Thoracic aorta (tissue), 2 donors: ENCODE results near the gene TIGD3. TPM values are rescaled to one million over a fixed set of nuclear protein-coding genes. Genes with fewer than 3 reads are reported as not detected.

Experiments used
- ATAC-seq: fragments of 150-250 bp; one replicate; pipeline ENCODE4 v1.8.0; 2017; ENCODE audit warnings: low read depth; ENCODE audit not compliant: insufficient number of reproducible peaks, low FRiP score
- DNase-seq: peaks from one replicate; pipeline ENCODE4 v3.0.0-alpha.2; 2020; ENCODE audit warnings: low spot score
- H3K27ac ChIP-seq, 2 donors: fragments of 200-600 bp; sonication (generic); 1 replicate in 1 of 2; 2 replicates in 1 of 2; pipeline ENCODE4 v1.5.1; 2016; ENCODE audit warnings: mild to moderate bottlenecking in 2 of 2, moderate library complexity in 2 of 2
- H3K27me3 ChIP-seq: fragments of 200-600 bp; sonication (generic); replicated peaks from 2 replicates; pipeline ENCODE4 v1.6.0; 2016; ENCODE audit warnings: mild to moderate bottlenecking; ENCODE audit not compliant: insufficient read depth
- H3K36me3 ChIP-seq: fragments of 200-600 bp; sonication (generic); one replicate; pipeline ENCODE4 v1.5.1; 2016
- H3K4me1 ChIP-seq, 2 donors: fragments of 200-600 bp; sonication (generic); 1 replicate in 1 of 2; 2 replicates in 1 of 2; pipeline versions ENCODE4 v1.5.1 to v1.6.0; 2016; ENCODE audit warnings: low read depth in 2 of 2, mild to moderate bottlenecking in 1 of 2; ENCODE audit not compliant: control insufficient read depth in 1 of 2
- H3K4me3 ChIP-seq: fragments of 200-600 bp; sonication (generic); 2 replicates; pipeline ENCODE4 v1.5.1; 2016; ENCODE audit warnings: mild to moderate bottlenecking
- H3K9me3 ChIP-seq: fragments of 200-600 bp; sonication (generic); 2 replicates; pipeline ENCODE4 v1.5.1; 2016
- total RNA-seq, 2 donors: library from RNA; depleted of rRNA; stranded (reverse); fragments of >200 nt; gene quantifications; one replicate each; pipeline versions ENCODE4 v1.1.0 to v1.2.3, GENCODE V29; 2016
- TF ChIP-seq, protein P1 (sequence below): fragments of 200-600 bp; sonication (generic); IDR thresholded peaks from one replicate; pipeline ENCODE4 v1.5.1; 2019; ENCODE audit warnings: antibody characterized with exemption

TIGD3 gene
- total RNA-seq, 2 donors from 2014 or later: not detected

DNA sequence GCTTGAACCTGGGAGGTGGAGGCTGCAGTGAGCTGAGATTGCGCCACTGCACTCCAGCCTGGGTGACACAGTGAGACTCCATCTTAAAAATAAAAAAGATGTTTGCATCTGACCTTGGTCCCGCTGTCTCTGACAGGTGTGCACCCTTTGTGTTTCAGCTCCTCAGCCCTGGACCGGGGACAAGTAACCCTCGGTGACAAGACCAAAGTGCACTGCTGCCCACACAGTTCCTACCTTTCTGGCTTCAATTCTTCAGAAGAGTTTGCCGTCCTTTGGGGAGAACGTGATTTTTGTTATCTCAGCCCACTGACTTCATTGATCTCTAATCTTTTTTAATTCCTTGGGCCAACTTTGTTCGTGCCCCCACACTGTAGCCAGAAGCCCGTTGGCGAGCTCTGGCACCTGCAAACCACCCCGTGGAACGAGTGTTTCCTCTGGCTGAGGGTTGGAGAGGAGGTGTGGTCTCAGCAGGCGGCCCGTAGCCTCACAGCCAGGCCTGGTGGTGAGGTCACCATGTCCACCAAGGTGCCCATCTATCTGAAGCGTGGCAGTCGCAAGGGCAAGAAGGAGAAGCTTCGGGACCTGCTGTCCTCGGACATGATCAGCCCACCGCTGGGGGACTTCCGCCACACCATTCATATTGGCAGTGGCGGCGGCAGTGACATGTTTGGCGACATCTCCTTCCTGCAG lies 34.0 kb upstream of the TIGD3 start:
- H3K27me3 ChIP-seq: no peaks in the 10 kb centered on the region

DNA sequence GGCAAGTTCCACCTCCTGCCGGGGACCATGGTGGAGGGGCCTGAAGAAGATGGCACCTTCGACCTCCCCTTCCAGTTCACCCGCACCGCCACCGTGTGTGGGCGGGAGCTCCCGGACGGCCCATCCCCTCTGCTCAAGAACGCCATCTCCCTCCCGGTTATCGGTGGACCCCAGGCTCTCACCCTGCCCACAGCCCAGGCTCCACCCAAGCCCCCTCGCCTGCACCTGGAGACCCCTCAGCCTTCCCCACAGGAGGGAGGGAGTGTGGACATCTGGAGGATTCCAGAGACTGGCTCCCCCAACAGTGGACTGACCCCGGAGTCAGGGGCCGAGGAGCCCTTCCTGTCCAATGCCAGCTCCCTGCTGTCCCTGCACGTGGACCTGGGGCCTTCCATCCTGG lies 33.5 kb upstream of the TIGD3 start:
- ATAC-seq (no peak), DNase-seq (no peak)
- no peaks in the 10 kb centered on the region for H3K27me3 ChIP-seq
- no peak overlapping the region for H3K27ac ChIP-seq
- H3K36me3 ChIP-seq: peaks cover 9% of the 10 kb centered on the region
- no peaks in the 10 kb centered on the region for H3K9me3 ChIP-seq
- H3K4me3 ChIP-seq: no peak overlapping the region
- TF ChIP-seq, protein P1, sequence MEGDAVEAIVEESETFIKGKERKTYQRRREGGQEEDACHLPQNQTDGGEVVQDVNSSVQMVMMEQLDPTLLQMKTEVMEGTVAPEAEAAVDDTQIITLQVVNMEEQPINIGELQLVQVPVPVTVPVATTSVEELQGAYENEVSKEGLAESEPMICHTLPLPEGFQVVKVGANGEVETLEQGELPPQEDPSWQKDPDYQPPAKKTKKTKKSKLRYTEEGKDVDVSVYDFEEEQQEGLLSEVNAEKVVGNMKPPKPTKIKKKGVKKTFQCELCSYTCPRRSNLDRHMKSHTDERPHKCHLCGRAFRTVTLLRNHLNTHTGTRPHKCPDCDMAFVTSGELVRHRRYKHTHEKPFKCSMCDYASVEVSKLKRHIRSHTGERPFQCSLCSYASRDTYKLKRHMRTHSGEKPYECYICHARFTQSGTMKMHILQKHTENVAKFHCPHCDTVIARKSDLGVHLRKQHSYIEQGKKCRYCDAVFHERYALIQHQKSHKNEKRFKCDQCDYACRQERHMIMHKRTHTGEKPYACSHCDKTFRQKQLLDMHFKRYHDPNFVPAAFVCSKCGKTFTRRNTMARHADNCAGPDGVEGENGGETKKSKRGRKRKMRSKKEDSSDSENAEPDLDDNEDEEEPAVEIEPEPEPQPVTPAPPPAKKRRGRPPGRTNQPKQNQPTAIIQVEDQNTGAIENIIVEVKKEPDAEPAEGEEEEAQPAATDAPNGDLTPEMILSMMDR: no peak
- peaks cover 0 to 10% of the 10 kb centered on the region in 2 donors for H3K4me1 ChIP-seq

More for the DNA sequence above, 34.0 kb upstream of the TIGD3 start:
- Histone ChIP-seq H3K36me3 (peaks cover 9% of the 10 kb centered on the region), H3K9me3 (no peaks in the 10 kb centered on the region), H3K4me1 (peaks cover 0 to 15% of the 10 kb centered on the region in 2 donors), H3K27ac (no peak overlapping the region), H3K4me3 (no peak overlapping the region)
- DNase-seq (no peak), ATAC-seq (no peak)
- TF ChIP-seq, protein P1: no peak

DNA sequence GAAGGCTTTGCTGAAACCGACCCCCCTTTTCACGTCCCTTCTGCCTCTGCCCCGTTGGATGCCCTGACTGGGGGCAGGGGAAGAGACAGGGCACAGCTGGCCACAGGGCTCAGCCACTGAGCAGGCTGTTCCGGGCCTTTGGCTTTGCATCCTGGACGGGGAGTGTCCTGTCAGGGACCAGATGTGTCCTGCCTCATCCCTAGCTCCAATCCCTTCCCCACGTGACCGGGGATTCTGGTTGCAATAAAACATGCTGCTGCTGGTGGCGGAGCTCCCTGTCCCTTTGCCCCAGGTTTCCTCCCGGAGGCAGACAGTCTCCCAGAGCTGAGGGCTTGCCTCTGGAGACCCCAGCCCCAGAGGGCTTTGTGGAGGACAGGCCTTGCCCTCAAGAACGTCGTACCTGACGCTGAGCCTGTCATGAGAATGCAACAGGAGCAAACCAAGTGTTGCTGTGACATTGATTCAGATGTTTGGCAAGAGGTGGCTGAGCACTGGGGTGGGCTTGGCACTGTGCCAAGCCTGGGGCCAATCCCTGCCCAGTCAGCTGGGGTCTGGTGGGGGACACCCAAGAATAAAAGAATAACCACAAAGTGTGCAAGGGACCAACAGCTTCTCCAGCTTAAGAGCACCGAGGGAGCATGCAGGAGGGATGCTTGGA lies 32.6 kb upstream of the TIGD3 start:
- H3K27ac ChIP-seq: no peak overlapping the region
- ATAC-seq (no peak), DNase-seq (no peak)
- peaks cover 9% of the 10 kb centered on the region for H3K36me3 ChIP-seq
- H3K9me3 ChIP-seq: no peaks in the 10 kb centered on the region
- H3K4me3 ChIP-seq: no peak overlapping the region
- peaks cover 0 to 2% of the 10 kb centered on the region in 2 donors for H3K4me1 ChIP-seq
- no peaks in the 10 kb centered on the region for H3K27me3 ChIP-seq
- TF ChIP-seq, protein P1: no peak

DNA sequence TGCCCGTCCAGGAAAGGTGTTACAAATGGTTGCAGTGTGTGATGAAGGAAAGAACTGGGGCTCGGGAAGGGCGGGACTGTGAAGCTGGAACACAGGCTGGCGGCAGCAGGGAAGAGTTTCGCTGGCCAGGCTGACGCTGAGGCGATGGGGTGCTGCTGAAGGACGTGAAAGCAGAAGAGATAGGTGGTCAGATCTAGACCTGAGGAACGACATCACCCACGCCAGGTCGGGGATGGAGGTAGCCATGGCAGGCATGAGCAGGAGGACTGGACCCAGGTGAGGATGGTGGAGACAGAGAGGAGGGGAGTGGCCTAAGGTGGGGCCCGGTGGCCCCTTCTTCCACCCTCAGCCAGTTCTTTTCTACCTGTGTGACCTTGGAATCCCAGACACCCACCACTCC lies 30.7 kb upstream of the TIGD3 start:
- Histone ChIP-seq H3K27ac (no peak overlapping the region), H3K9me3 (no peaks in the 10 kb centered on the region), H3K4me1 (no peaks in the 10 kb centered on the region), H3K27me3 (no peaks in the 10 kb centered on the region), H3K36me3 (peaks cover 9% of the 10 kb centered on the region), H3K4me3 (no peak overlapping the region)
- TF ChIP-seq, protein P1: no peak
- ATAC-seq: no peak
- DNase-seq: no peak

DNA sequence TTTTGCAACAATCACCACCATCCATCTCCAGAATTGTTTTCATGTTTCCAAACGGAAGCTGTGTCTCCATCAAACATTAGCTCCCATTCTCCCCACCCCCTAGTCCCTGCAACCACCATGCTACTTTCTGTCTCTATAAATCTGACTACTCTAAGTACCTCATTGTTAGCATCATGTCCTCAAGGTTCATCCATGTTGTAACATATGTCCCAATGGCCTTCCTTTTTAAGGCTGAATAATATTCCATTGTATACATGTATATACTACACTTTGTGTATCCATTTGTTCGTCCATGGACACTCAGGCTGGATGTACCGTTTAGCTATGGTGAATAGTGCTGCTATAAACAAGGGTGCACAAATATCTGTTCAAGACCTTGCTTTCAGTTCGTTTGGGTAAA lies 29.1 kb upstream of the TIGD3 start:
- Histone ChIP-seq H3K4me1 (no peaks in the 10 kb centered on the region), H3K36me3 (peaks cover 9% of the 10 kb centered on the region), H3K27ac (no peak overlapping the region), H3K4me3 (no peak overlapping the region), H3K27me3 (no peaks in the 10 kb centered on the region), H3K9me3 (no peaks in the 10 kb centered on the region)
- ATAC-seq (no peak), DNase-seq (no peak)
- TF ChIP-seq, protein P1: no peak
